Measurements from ENCODE around the gene DESI1. TPM values are rescaled to one million over a fixed set of nuclear protein-coding genes. Genes with fewer than 3 reads are reported as not detected.

DESI1 gene
- total RNA-seq, 4 donors from 2014 or later: 11.0 to 23.7 (median 20.5) TPM

DNA sequence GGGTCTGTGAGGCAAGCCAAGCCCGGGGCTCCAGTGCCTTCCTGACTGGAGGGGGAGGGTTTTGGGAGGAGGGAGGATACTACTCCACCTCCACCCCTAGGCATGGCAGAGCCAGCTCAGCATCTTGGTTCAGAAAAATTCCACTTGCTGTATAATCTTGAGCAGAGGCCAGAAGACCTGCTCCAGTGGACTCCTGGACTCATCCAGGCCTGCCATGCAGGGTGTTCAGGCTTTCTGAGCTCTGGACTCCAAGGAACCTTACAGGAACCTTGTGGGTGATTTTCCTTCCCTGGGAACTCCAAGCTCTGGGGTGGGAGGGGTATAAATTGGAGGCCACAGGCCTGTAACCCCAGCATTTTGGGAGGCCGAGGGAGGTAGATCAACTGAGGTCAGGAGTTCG is 50.6 kb downstream of the DESI1 start:
- no peak for TF ChIP-seq POLR2A (IDR thresholded peaks at IDR 0.05)
- TF ChIP-seq, protein P1, sequence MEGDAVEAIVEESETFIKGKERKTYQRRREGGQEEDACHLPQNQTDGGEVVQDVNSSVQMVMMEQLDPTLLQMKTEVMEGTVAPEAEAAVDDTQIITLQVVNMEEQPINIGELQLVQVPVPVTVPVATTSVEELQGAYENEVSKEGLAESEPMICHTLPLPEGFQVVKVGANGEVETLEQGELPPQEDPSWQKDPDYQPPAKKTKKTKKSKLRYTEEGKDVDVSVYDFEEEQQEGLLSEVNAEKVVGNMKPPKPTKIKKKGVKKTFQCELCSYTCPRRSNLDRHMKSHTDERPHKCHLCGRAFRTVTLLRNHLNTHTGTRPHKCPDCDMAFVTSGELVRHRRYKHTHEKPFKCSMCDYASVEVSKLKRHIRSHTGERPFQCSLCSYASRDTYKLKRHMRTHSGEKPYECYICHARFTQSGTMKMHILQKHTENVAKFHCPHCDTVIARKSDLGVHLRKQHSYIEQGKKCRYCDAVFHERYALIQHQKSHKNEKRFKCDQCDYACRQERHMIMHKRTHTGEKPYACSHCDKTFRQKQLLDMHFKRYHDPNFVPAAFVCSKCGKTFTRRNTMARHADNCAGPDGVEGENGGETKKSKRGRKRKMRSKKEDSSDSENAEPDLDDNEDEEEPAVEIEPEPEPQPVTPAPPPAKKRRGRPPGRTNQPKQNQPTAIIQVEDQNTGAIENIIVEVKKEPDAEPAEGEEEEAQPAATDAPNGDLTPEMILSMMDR (IDR thresholded peaks at IDR 0.05 in 4 of 5, conservative IDR thresholded peaks at IDR 0.05 in 1 of 5): no peak
- DNase-seq: no peak
- Histone ChIP-seq H3K27me3 (no peaks in the 10 kb centered on the region), H3K9me3 (no peaks in the 10 kb centered on the region), H3K4me1 (peaks cover 0 to 5% of the 10 kb centered on the region in 2 donors), H3K36me3 (no peaks in the 10 kb centered on the region), H3K27ac (no peak overlapping the region), H3K4me3 (no peak overlapping the region)
- in situ Hi-C loops (cut with MboI; ENCODE audit: low sequenced_read_pairs in 4 of 4): no loop called here
- ATAC-seq: no peak
- intact Hi-C loops (cut with DNase I; ENCODE audit: low total_unique reads): no loop called here

DNA sequence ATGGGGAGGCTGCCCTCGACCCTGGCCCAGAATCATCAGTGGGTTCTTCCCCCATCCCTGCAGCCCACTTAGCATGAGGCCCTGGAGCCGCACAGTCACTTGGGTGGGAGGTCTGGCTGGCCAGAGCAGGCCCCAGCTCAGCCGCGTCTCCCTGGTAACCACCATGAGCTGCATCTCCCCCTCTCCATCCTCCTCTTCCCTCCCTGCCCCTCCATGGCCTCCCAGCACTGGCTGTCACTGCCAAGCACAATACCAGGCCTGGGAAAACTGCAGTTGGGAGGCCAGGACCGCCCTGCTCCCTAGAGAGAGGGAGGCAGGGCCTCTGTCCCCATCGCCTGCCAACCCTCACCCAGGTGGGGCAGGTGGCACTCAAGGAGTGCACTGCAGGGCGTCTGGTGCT is 52.0 kb downstream of the DESI1 start:
- Histone ChIP-seq H3K4me1 (peaks cover 0 to 6% of the 10 kb centered on the region in 2 donors), H3K9me3 (no peaks in the 10 kb centered on the region), H3K36me3 (no peaks in the 10 kb centered on the region), H3K27ac (no peak overlapping the region), H3K4me3 (no peak overlapping the region), H3K27me3 (no peaks in the 10 kb centered on the region)
- no peak for ATAC-seq
- intact Hi-C loops (cut with DNase I; ENCODE audit: low total_unique reads) (no loop called here), in situ Hi-C loops (cut with MboI; ENCODE audit: low sequenced_read_pairs in 4 of 4) (no loop called here)
- TF ChIP-seq, protein P1 (IDR thresholded peaks at IDR 0.05 in 4 of 5, conservative IDR thresholded peaks at IDR 0.05 in 1 of 5): no peak
- TF ChIP-seq POLR2A (IDR thresholded peaks at IDR 0.05): no peak
- no peak for DNase-seq

DNA sequence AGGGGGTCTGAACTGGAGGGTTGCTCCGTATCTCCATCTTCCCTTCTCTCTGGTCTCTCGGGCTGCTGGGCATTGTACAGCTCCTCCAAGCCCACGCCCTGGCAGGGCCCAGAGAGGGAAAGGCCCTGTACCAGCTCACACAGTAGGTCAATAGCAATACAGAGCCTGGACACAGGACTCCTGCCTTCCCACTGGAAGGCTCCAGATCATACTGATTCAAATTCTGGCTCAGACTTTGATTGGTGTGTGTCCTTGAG is 53.4 kb downstream of the DESI1 start:
- Histone ChIP-seq H3K27me3 (no peaks in the 10 kb centered on the region), H3K27ac (peak overlapping the region in 1 of 4 donors; percentile 10), H3K4me3 (no peak overlapping the region), H3K36me3 (no peaks in the 10 kb centered on the region), H3K9me3 (no peaks in the 10 kb centered on the region), H3K4me1 (peaks cover 0 to 6% of the 10 kb centered on the region in 2 donors)
- TF ChIP-seq, protein P1 (IDR thresholded peaks at IDR 0.05 in 4 of 5, conservative IDR thresholded peaks at IDR 0.05 in 1 of 5): no peak
- TF ChIP-seq POLR2A (IDR thresholded peaks at IDR 0.05): no peak
- intact Hi-C loops (cut with DNase I; ENCODE audit: low total_unique reads) (no loop called here), in situ Hi-C loops (cut with MboI; ENCODE audit: low sequenced_read_pairs in 4 of 4) (no loop called here)
- no peak for DNase-seq
- ATAC-seq: no peak

DNA sequence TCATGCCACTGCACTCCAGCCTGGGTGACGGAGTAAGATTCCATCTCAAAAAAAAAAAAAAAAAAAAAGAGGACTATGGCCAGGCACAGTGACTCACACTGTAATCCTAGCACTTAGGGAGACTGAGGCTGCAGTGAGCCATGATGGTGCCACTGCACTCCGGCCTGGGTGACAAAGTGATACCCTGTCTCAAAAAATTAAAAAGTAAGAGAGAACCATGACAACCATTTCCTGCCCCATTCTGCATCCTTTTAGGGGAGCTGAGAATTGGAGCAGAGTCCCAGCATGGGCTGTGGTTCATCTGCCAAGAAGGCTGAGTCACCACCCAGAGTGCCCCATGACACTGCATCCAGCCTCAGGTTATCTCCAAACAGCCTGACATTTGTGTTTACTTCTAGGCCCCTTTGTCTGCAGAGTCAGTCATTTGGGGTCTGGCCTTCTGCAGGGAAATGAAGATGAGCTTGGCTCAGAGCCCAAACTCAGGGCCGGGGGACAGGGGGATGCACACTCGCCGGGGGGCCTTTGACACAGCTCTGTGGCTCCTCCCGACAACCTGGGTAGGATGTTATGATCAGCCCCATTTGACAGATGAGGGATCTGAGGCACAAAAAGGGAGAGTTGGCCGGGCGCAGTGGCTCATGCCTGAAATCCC is 55.3 kb downstream of the DESI1 start:
- H3K27me3 ChIP-seq: no peaks in the 10 kb centered on the region
- intact Hi-C loops (cut with DNase I; ENCODE audit: low total_unique reads): no loop called here
- TF ChIP-seq, protein P1 (IDR thresholded peaks at IDR 0.05 in 4 of 5, conservative IDR thresholded peaks at IDR 0.05 in 1 of 5): no peak
- no peak for TF ChIP-seq POLR2A (IDR thresholded peaks at IDR 0.05)
- in situ Hi-C loops (cut with MboI; ENCODE audit: low sequenced_read_pairs in 4 of 4): no loop called here
- H3K27ac ChIP-seq: peak overlapping the region in 3 of 4 donors; percentile 22 to 50 (median 43)
- peaks cover 0 to 6% of the 10 kb centered on the region in 2 donors for H3K4me1 ChIP-seq
- no peaks in the 10 kb centered on the region for H3K36me3 ChIP-seq
- H3K4me3 ChIP-seq: no peak overlapping the region
- DNase-seq: peak; percentile 15 to 34
- no peaks in the 10 kb centered on the region for H3K9me3 ChIP-seq
- ATAC-seq: peak; percentile 62 to 77

DNA sequence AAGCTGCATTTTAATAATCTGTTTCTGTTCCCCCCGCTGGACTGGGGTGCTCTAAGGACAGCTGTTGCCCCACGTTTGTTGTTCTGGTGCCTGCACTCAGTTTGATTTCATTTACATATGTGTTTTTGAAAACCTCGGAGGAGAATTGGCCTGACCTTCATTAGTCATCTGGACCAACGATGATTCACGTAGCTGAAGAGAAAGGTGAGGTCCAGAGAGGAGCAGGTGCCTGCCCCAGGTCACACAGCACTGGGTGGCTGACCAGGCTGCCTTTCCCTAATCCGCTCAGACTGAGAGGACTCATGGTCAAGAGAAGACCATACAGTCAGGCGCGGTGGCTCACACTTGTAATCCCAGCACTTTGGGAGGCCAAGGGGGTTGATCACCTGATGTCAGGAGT is 56.3 kb downstream of the DESI1 start:
- intact Hi-C loops (cut with DNase I; ENCODE audit: low total_unique reads): no loop called here
- TF ChIP-seq, protein P1 (IDR thresholded peaks at IDR 0.05 in 4 of 5, conservative IDR thresholded peaks at IDR 0.05 in 1 of 5): no peak
- TF ChIP-seq POLR2A (IDR thresholded peaks at IDR 0.05): no peak
- no peaks in the 10 kb centered on the region for H3K9me3 ChIP-seq
- peaks cover 0 to 5% (median 0%) of the 10 kb centered on the region in 3 donors for H3K27me3 ChIP-seq
- ATAC-seq: no peak
- no peaks in the 10 kb centered on the region for H3K36me3 ChIP-seq
- H3K4me1 ChIP-seq: peaks cover 0 to 6% of the 10 kb centered on the region in 2 donors
- no peak overlapping the region for H3K27ac ChIP-seq
- in situ Hi-C loops (cut with MboI; ENCODE audit: low sequenced_read_pairs in 4 of 4): no loop called here
- H3K4me3 ChIP-seq: no peak overlapping the region
- no peak for DNase-seq

Measured in gastrocnemius medialis (tissue), 4 donors.